WTC11 (cell line): ENCODE results near the gene CWF19L2. TPM values are rescaled to one million over a fixed set of nuclear protein-coding genes. Genes with fewer than 3 reads are reported as not detected.

Experiments
- ATAC-seq: fragments of 200-7000 bp; cut with Tn5 transposase; 2 replicates; pipeline ENCODE4 v1.10.0; 2021; ENCODE audit warnings: mild to moderate bottlenecking, moderate library complexity
- CTCF ChIA-PET: fragments of 300-600 bp; sonication (Branson Sonifier 250); formaldehyde crosslinking; loops from one replicate; lab custom pipeline; 2021; ENCODE audit warnings: antibody characterized with exemption; lab: Charles Lee
- POLR2A ChIA-PET: fragments of 350-600 bp; sonication (Branson Sonifier 250); formaldehyde crosslinking; loops from one replicate; lab custom pipeline; 2021; ENCODE audit warnings: antibody characterized with exemption; lab: Charles Lee
- DNase-seq: peaks from one replicate; pipeline ENCODE4 v3.0.0; 2021; ENCODE audit warnings: low spot score
- H3K27ac Mint-ChIP-seq: 2 replicates; pipeline ENCODE4 v1.8.0; 2021; ENCODE audit warnings: mixed read lengths
- H3K27me3 Mint-ChIP-seq: 2 replicates; pipeline ENCODE4 v1.8.0; 2021; ENCODE audit warnings: low read depth, mild to moderate bottlenecking, moderate library complexity, mixed read lengths
- H3K36me3 Mint-ChIP-seq: 2 replicates; pipeline ENCODE4 v1.8.0; 2021; ENCODE audit warnings: mixed read lengths
- H3K4me1 Mint-ChIP-seq: 2 replicates; pipeline ENCODE4 v1.8.0; 2022; ENCODE audit warnings: mixed read lengths
- H3K4me3 Mint-ChIP-seq: 2 replicates; pipeline ENCODE4 v1.8.0; 2021; ENCODE audit warnings: mild to moderate bottlenecking, moderate library complexity, mixed read lengths
- H3K9me3 Mint-ChIP-seq: 2 replicates; pipeline ENCODE4 v1.8.0; 2021; ENCODE audit warnings: mixed read lengths
- AR ChIP-seq: fragments of 250-450 bp; sonication (Bioruptor Pico); IDR thresholded peaks from 2 replicates; pipeline ENCODE4 v1.9.0; 2021; ENCODE audit warnings: mild to moderate bottlenecking
- ATF2 ChIP-seq: sonication (generic); formaldehyde crosslinking; IDR thresholded peaks from 2 replicates; pipeline ENCODE4 v1.8.1; 2022; ENCODE audit warnings: low read depth, missing genetic modification reagents, borderline replicate concordance
- CREM ChIP-seq: sonication (generic); formaldehyde crosslinking; IDR thresholded peaks from 2 replicates; pipeline ENCODE4 v1.8.1; 2022; ENCODE audit warnings: mild to moderate bottlenecking, missing genetic modification reagents, moderate library complexity
- ERG ChIP-seq: fragments of 250-450 bp; sonication (Bioruptor Pico); IDR thresholded peaks from 2 replicates; pipeline ENCODE4 v1.8.0; 2021; ENCODE audit warnings: mild to moderate bottlenecking
- GABPB1 ChIP-seq: sonication (generic); formaldehyde crosslinking; IDR thresholded peaks from 2 replicates; pipeline ENCODE4 v1.8.1; 2023; ENCODE audit warnings: mild to moderate bottlenecking, missing genetic modification reagents
- GTF2I ChIP-seq: fragments of 250-450 bp; sonication (Bioruptor Pico); conservative IDR thresholded peaks from 2 replicates; pipeline ENCODE4 v1.4.0; 2021; ENCODE audit warnings: mild to moderate bottlenecking
- HMGA2 ChIP-seq: fragments of 250-450 bp; sonication (Bioruptor Pico); IDR thresholded peaks from 2 replicates; pipeline ENCODE4 v1.4.0; 2021; ENCODE audit warnings: mild to moderate bottlenecking, moderate library complexity
- MAX ChIP-seq: sonication (generic); formaldehyde crosslinking; IDR thresholded peaks from 2 replicates; pipeline ENCODE4 v1.8.0; 2022; ENCODE audit warnings: mild to moderate bottlenecking, missing genetic modification reagents
- NR1H2 ChIP-seq: sonication (generic); formaldehyde crosslinking; IDR thresholded peaks from 2 replicates; pipeline ENCODE4 v1.9.0; 2021; ENCODE audit warnings: mild to moderate bottlenecking, moderate library complexity, missing genetic modification reagents
- PRRX2 ChIP-seq: fragments of 250-450 bp; sonication (Bioruptor Pico); IDR thresholded peaks from 2 replicates; pipeline ENCODE4 v1.8.0; 2021; ENCODE audit warnings: mild to moderate bottlenecking
- SMAD3 ChIP-seq: sonication (generic); formaldehyde crosslinking; IDR thresholded peaks from 2 replicates; pipeline ENCODE4 v1.8.0; 2022; ENCODE audit warnings: missing genetic modification reagents, mild to moderate bottlenecking, borderline replicate concordance
- ZNF423 ChIP-seq: fragments of 250-450 bp; sonication (Bioruptor Pico); IDR thresholded peaks from 2 replicates; pipeline ENCODE4 v2.1.2; 2022; ENCODE audit warnings: mild to moderate bottlenecking, moderate library complexity
- total RNA-seq: library from RNA; stranded (reverse); gene quantifications from 3 replicates; pipeline ENCODE4 v1.2.3, GENCODE V29; 2021

Gene CWF19L2
- total RNA-seq, 1 experiment from 2014 or later, result 16.2 TPM

- ChIA-PET POLR2A (interaction anchor here (1.1 kb wide), 1 partner anchor 16 kb away, joined by 4 read pairs; no protein-coding TSS in a partner anchor), CTCF (no interaction called here)
- ATAC-seq (peak; percentile 86), DNase-seq (peak; percentile 46)
- H3K27me3 Mint-ChIP-seq, result no peaks in the 10 kb centered on the region
- H3K36me3 Mint-ChIP-seq, result peaks cover 48% of the 10 kb centered on the region
- TF ChIP-seq ERG, result no peak
- TF ChIP-seq ZNF423 (CRISPR knock-in tag), result no peak
- TF ChIP-seq SMAD3 (CRISPR knock-in tag), result no peak
- TF ChIP-seq AR (CRISPR knock-in tag), result no peak
- TF ChIP-seq CREM, result no peak
- TF ChIP-seq GABPB1 (CRISPR knock-in tag), result no peak
- no peak for TF ChIP-seq NR1H2 (CRISPR knock-in tag)
- TF ChIP-seq MAX (CRISPR knock-in tag), result no peak
- TF ChIP-seq PRRX2, result no peak
- TF ChIP-seq HMGA2 (CRISPR knock-in tag), result no peak
- no peak for TF ChIP-seq GTF2I
- 0 out of 2 replicates have a peak, but pooled peaks cover 3% of the 10 kb centered on the region for H3K4me1 Mint-ChIP-seq
- peaks cover 45% of the 10 kb centered on the region for H3K9me3 Mint-ChIP-seq
- peak overlapping the region; percentile 71; the same call in 1 of the 2 replicates for H3K27ac Mint-ChIP-seq
- no peak overlapping the region for H3K4me3 Mint-ChIP-seq
Measured at GRCh38 chr11:107293677-107294344, 163.8 kb downstream of the CWF19L2 start.

- H3K27me3 Mint-ChIP-seq, result no peaks in the 10 kb centered on the region
- H3K4me1 Mint-ChIP-seq, result no peaks in the 10 kb centered on the region
- ATAC-seq (no peak), DNase-seq (no peak)
- no peak for TF ChIP-seq ATF2
- no peak overlapping the region for H3K4me3 Mint-ChIP-seq
- no peak overlapping the region for H3K27ac Mint-ChIP-seq
- ChIA-PET CTCF (no interaction called here), POLR2A (no interaction called here)
- H3K36me3 Mint-ChIP-seq, result peaks cover 9% of the 10 kb centered on the region
- peaks cover 20% of the 10 kb centered on the region for H3K9me3 Mint-ChIP-seq
Measured at GRCh38 chr11:107282195-107282594, 175.4 kb downstream of the CWF19L2 start.

Other genes with a start within 250 kb of the CWF19L2 start
- gene ALKBH8, start 107.9 kb upstream of the CWF19L2 start, total RNA-seq, result 6.7 to 9.5 TPM (median 7.3 TPM) in 3 replicates
- 0.98 to 2.3 TPM (median 1.4 TPM) in 3 replicates for gene ELMOD1, start 133.3 kb upstream of the CWF19L2 start, total RNA-seq